VCaP (cell line): ENCODE measurements around the gene MAN1B1.
"Not testable (repeated sequence)": the region's sequence is repeated elsewhere in the genome, so short reads cannot be mapped to it uniquely, and the experiment has no call there.

ENCODE experiments used
- H3K27ac ChIP-seq: fragments of 450-650 bp; 2 replicates; pipeline ENCODE4 v1.5.1; 2017
- TF ChIP-seq, protein P1 (sequence below): fragments of 450-650 bp; conservative IDR thresholded peaks from 2 replicates; pipeline ENCODE4 v1.5.1; 2017; ENCODE audit warnings: mild to moderate bottlenecking, moderate library complexity

The MAN1B1 gene

DNA sequence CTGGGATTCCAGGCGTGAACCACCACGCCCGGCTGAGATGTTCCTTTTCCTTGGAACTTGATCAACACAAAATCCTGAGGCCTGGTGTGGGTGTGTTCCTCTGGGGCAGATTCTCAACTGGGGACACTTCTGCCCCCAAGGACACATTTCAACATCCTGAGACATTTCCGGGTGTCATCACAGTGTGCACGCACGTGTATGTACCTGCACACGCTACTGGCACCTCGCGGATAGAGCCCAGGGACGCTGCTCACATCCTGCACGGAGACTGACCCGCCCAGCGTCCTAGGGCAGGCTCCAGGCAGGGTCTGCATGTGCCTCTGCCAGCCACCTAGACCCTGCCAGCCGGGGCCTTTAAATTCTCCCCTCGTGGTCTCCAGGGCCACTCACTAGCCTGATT lies 24.4 kb upstream of the MAN1B1 start:
- TF ChIP-seq, protein P1, sequence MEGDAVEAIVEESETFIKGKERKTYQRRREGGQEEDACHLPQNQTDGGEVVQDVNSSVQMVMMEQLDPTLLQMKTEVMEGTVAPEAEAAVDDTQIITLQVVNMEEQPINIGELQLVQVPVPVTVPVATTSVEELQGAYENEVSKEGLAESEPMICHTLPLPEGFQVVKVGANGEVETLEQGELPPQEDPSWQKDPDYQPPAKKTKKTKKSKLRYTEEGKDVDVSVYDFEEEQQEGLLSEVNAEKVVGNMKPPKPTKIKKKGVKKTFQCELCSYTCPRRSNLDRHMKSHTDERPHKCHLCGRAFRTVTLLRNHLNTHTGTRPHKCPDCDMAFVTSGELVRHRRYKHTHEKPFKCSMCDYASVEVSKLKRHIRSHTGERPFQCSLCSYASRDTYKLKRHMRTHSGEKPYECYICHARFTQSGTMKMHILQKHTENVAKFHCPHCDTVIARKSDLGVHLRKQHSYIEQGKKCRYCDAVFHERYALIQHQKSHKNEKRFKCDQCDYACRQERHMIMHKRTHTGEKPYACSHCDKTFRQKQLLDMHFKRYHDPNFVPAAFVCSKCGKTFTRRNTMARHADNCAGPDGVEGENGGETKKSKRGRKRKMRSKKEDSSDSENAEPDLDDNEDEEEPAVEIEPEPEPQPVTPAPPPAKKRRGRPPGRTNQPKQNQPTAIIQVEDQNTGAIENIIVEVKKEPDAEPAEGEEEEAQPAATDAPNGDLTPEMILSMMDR = no peak
- H3K27ac ChIP-seq = no peak overlapping the region

DNA sequence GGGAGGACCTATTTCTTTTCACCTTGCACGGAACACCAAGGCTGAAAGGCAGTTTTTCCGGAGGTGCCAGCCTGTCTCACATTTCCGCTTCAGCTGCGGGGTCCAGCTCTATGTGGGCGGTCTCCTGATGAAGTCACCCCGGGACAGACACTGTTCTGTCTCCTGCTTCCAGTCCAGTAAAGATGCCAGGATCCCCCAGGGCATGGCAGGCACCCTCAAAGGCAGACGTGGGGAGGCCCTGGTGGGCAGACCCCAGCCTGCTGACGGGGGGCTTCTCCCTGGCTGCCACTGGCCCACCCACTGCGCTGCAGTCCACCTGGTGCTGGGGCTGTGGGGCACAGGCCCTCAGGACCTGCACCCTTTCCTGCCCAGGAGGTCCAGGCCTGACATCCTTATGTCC lies 24.0 kb upstream of the MAN1B1 start:
- H3K27ac ChIP-seq = not testable (repeated sequence)

DNA sequence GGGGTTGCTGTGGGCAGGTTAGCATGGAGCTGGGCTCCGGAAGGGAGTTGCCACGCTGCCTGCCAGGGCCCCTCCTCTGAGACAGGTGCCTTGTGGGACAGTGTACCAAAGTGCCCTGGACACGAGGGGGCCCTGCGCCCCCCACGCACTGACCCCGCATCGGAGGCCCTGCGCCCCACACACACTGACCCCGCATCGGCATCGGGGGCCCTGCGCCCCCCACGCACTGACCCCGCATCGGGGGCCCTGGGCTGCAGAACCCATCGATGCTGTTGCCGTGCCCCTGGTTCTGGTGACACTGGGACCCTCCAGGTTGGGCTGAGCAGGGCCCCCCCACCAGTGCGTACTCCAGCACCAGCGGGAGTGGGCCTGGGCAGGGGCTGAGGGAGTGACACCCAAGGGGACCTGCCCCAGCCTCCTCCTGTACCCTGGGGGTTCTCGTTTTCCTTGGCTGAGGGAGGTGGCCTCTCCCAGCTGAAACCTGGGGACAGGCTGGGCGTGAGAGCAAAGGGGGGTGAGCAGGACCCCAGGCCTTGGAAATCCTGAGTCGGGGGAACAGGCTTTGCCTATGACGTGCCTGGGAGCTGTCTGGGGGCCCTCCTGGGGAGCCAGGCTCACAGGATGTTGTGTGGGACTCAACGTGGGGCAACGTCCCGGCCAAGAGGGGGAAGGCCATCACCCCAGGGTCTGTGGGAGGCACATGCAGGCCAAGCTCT lies 23.3 kb upstream of the MAN1B1 start:
- TF ChIP-seq, protein P1 = no peak
- peak overlapping the region; percentile 14; the same call in 1 of the 2 replicates for H3K27ac ChIP-seq

DNA sequence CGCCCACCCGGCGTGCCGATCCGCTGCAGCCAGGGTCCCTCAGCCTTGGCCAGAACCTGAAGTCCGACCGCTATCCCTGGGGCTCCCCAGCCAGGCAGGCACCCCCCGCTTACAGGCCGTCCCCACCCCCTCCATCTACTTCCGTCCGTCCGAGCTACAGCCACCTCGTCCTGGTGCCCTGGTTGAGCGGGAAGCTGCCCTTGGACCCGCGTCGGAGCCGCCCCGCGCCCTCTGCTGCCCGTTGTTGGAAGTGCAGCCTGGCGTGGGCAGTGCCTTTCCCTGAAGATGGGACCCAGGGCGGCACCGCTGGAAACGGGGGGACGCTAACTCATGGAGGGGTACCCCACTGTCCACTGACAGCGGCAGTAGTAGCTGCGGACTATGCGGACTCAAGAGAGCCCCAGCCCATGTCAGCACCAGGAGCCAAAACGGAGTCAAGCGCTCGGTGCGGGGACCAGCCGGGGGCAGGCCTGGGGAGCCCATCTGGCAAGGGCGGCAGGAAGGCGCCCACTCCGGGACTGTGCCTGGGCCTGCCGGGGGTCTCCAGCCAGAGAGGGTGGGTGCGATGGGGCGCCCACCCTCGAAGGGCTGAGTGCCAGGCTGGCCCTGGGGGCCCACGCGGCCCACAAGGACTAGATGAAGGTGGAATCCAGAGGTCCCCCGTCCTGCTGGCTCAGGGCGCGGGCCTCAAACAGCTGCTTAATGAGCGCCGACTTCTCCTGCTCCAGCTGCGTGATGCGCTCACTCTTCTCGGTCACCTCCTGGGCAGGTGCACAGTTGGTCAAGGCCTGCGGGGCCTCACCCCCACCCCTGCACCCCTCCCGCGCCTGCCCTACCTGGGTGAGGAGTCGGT lies 22.5 kb upstream of the MAN1B1 start:
- peak overlapping the region; percentile 14; the same call in 1 of the 2 replicates for H3K27ac ChIP-seq

DNA sequence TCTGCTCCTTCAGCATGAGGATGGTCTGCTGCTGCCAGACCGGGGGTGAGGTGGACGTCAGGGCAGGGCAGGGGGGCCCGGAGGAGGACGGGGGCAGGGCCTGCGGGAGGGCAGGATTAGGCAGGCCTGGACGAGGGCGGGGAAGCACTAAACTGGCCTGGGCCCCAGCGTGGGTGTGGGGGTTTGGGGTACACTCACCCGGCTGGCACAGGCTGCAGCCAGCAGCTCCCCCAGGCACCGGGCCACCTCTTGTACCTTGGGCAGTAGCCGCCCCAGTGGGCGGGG lies 22.0 kb upstream of the MAN1B1 start:
- TF ChIP-seq, protein P1 = no peak

More for the DNA sequence above, 22.5 kb upstream of the MAN1B1 start:
- TF ChIP-seq, protein P1 = peak; percentile 98

DNA sequence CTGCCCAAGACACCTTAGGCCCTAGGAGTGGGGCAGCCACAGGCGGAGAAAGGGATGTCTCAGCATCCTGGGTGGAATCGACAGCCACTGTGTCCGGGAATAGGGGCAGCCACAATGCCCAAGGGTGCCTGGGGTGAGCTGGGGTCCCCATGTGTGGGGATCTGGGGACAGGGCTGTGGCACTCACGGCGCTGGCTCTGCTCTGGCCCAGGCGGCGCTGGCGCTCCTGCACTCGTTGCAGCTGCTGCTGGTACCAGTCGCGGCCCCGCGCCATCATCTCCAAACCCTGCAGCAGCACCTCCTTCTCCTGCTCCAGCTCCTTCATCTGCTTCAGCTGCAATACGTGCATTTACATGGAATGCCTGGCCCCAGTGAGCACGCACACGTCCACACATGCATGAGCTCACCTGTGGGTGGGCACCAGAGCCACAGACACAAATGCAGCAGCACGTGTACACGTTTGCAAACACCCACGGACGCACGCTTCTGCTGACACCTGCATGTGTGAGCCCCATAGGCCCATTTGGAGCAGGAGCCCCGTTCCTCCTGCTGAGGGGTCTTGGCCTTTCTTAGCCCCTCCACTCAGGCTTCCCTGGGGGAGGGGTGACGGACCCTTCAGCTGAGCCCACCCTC lies 21.3 kb upstream of the MAN1B1 start:
- TF ChIP-seq, protein P1 = no peak
- H3K27ac ChIP-seq = peak overlapping the region; percentile 96; the same call in 1 of the 2 replicates

More for the DNA sequence above, 22.0 kb upstream of the MAN1B1 start:
- H3K27ac ChIP-seq = no peak overlapping the region

DNA sequence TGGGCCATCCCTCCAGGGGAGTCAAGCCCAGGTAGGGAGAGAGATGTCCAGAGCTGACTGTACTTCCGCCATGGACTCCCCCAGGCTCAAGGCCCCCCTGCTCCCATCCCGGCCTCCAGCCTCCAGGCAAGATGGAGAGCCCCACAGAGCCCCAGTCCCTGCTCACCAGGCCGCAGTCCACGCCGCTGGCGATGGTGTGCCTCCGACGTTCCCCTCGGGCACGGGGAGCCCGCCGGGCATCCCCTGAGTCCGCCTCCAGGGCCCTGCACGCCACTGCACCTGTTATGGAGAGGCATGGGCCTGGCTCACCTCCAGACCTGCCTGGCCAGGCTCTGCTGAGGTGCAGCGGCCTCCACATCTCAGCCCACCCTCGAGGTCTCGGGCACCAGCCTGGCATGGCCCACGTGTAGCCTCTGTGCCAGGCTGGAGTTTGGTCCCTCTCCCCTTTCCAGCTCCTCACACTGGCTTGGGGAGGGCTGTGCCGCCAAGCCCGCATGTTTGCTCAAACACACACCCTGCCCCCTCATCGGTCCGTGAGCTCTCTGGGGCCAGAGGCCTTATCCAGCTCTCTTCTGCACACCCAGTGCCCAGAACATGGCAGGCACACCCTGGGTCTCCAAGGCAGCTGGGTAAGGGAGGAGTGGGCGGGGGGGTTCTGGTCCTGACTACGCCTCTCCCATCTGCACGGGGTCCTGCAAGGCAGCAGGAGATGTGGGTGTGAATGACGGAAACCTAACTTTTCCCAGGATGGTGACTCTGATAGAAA lies 20.5 kb upstream of the MAN1B1 start:
- peak overlapping the region; percentile 96 for H3K27ac ChIP-seq
- TF ChIP-seq, protein P1 = no peak
